ENCODE data around the gene MX1.

Gene MX1

GRCh38 chr21:41437729-41438128, 11.7 kb downstream of the MX1 start:
- Histone ChIP-seq H3F3A (ENCODE audit: control insufficient read depth, insufficient read depth) (no peaks in the 10 kb centered on the region), H3K4me3 (ENCODE audit: low read length) (no peak overlapping the region), H3K79me2 (ENCODE audit: control insufficient read depth, low read length) (no peaks in the 10 kb centered on the region), H3K4me1 (ENCODE audit: control insufficient read depth, low read length) (no peaks in the 10 kb centered on the region), H3K4me2 (ENCODE audit: low read length) (no peak overlapping the region), H3K36me3 (ENCODE audit: control insufficient read depth, low read length) (no peaks in the 10 kb centered on the region), H3K27ac (ENCODE audit: low read depth, low read length) (no peak overlapping the region), H3K9me3 (ENCODE audit: control insufficient read depth, insufficient read depth, low read length) (peaks cover 3% of the 10 kb centered on the region; the same call in 1 of the 2 replicates), H3K9me2 (replicated peaks; ENCODE audit: control insufficient read depth, low read length) (no peaks in the 10 kb centered on the region), H3K27me3 (ENCODE audit: control insufficient read depth, low read length) (no peaks in the 10 kb centered on the region), H4K20me1 (ENCODE audit: control insufficient read depth, insufficient read depth, low read depth, low read length) (no peaks in the 10 kb centered on the region)
- TF ChIP-seq EZH2phosphoT487 (IDR thresholded peaks at IDR 0.05; ENCODE audit: borderline replicate concordance, low read length) (no peak), CTCF (IDR thresholded peaks at IDR 0.05; ENCODE audit: low read depth, low read length, poor library complexity, severe bottlenecking) (no peak)

- Histone ChIP-seq H3K9me2 (replicated peaks; ENCODE audit: control insufficient read depth, low read length) (no peaks in the 10 kb centered on the region), H4K20me1 (ENCODE audit: control insufficient read depth, insufficient read depth, low read depth, low read length) (no peaks in the 10 kb centered on the region), H3K4me3 (ENCODE audit: low read length) (no peak overlapping the region), H3K9me3 (ENCODE audit: control insufficient read depth, insufficient read depth, low read length) (peaks cover 3% of the 10 kb centered on the region; the same call in 1 of the 2 replicates), H3K36me3 (ENCODE audit: control insufficient read depth, low read length) (no peaks in the 10 kb centered on the region), H3K27me3 (ENCODE audit: control insufficient read depth, low read length) (no peaks in the 10 kb centered on the region), H3K4me2 (ENCODE audit: low read length) (no peak overlapping the region), H3K79me2 (ENCODE audit: control insufficient read depth, low read length) (no peaks in the 10 kb centered on the region), H3K4me1 (ENCODE audit: control insufficient read depth, low read length) (no peaks in the 10 kb centered on the region), H3F3A (ENCODE audit: control insufficient read depth, insufficient read depth) (no peaks in the 10 kb centered on the region), H3K27ac (ENCODE audit: low read depth, low read length) (no peak overlapping the region)
- TF ChIP-seq EZH2phosphoT487 (IDR thresholded peaks at IDR 0.05; ENCODE audit: borderline replicate concordance, low read length), result no peak
- TF ChIP-seq CTCF (IDR thresholded peaks at IDR 0.05; ENCODE audit: low read depth, low read length, poor library complexity, severe bottlenecking), result no peak
Observed at GRCh38 chr21:41438425-41439113, 12.5 kb downstream of the MX1 start.

- Histone ChIP-seq H3K9me2 (replicated peaks; ENCODE audit: control insufficient read depth, low read length) (no peaks in the 10 kb centered on the region), H3K79me2 (ENCODE audit: control insufficient read depth, low read length) (no peaks in the 10 kb centered on the region), H3K36me3 (ENCODE audit: control insufficient read depth, low read length) (no peaks in the 10 kb centered on the region), H3K9me3 (ENCODE audit: control insufficient read depth, insufficient read depth, low read length) (peaks cover 3% of the 10 kb centered on the region; the same call in 1 of the 2 replicates), H3K4me2 (ENCODE audit: low read length) (no peak overlapping the region), H3F3A (ENCODE audit: control insufficient read depth, insufficient read depth) (no peaks in the 10 kb centered on the region), H3K27me3 (ENCODE audit: control insufficient read depth, low read length) (no peaks in the 10 kb centered on the region), H3K4me1 (ENCODE audit: control insufficient read depth, low read length) (no peaks in the 10 kb centered on the region), H3K27ac (ENCODE audit: low read depth, low read length) (no peak overlapping the region), H3K4me3 (ENCODE audit: low read length) (no peak overlapping the region), H4K20me1 (ENCODE audit: control insufficient read depth, insufficient read depth, low read depth, low read length) (no peaks in the 10 kb centered on the region)
- TF ChIP-seq EZH2phosphoT487 (IDR thresholded peaks at IDR 0.05; ENCODE audit: borderline replicate concordance, low read length) (no peak), CTCF (IDR thresholded peaks at IDR 0.05; ENCODE audit: low read depth, low read length, poor library complexity, severe bottlenecking) (no peak)
Observed at GRCh38 chr21:41439248-41439647, 13.2 kb downstream of the MX1 start.

All from DOHH2 (cell line).